Spleen (tissue), 11 donors: ENCODE measurements around the gene GLIPR1L1. TPM values are rescaled to one million over a fixed set of nuclear protein-coding genes. Genes with fewer than 3 reads are reported as not detected.

Experiments used
- DNase-seq: peaks from one replicate; pipeline ENCODE4 v3.0.0-alpha.2; 2020
- H3K27ac ChIP-seq, 8 donors: fragments of 200-600 bp; sonication (generic) in 7 of 8; 1 replicate in 4 of 8; 2 replicates in 4 of 8; pipeline versions ENCODE4 v1.5.0 to v1.8.0; 2016 to 2021; ENCODE audit warnings: inconsistent platforms in 4 of 8, mild to moderate bottlenecking in 4 of 8, moderate library complexity in 1 of 8
- H3K27me3 ChIP-seq, 7 donors: fragments of 200-600 bp; sonication (generic) in 6 of 7; replicated peaks in 1 of 7; 1 replicate in 4 of 7; 2 replicates in 3 of 7; pipeline versions ENCODE4 v1.5.0 to v1.8.0; 2016 to 2021; ENCODE audit warnings: inconsistent platforms in 3 of 7, mild to moderate bottlenecking in 1 of 7
- H3K36me3 ChIP-seq, 6 donors: fragments of 200-600 bp; sonication (generic) in 5 of 6; 1 replicate in 4 of 6; 2 replicates in 2 of 6; pipeline versions ENCODE4 v1.5.0 to v1.8.0; 2016 to 2021; ENCODE audit warnings: inconsistent platforms in 2 of 6
- H3K4me1 ChIP-seq, 6 donors: fragments of 200-600 bp; sonication (generic) in 5 of 6; 1 replicate in 3 of 6; 2 replicates in 3 of 6; pipeline versions ENCODE4 v1.5.0 to v1.8.0; 2016 to 2021; ENCODE audit warnings: inconsistent platforms in 3 of 6
- H3K4me3 ChIP-seq, 8 donors: fragments of 200-600 bp; sonication (generic) in 7 of 8; 1 replicate in 4 of 8; 2 replicates in 4 of 8; pipeline versions ENCODE4 v1.5.0 to v1.8.0; 2016 to 2021; ENCODE audit warnings: inconsistent platforms in 4 of 8, mild to moderate bottlenecking in 4 of 8, moderate library complexity in 2 of 8
- H3K9me3 ChIP-seq, 8 donors: fragments of 200-600 bp; sonication (generic) in 7 of 8; 1 replicate in 4 of 8; 2 replicates in 4 of 8; pipeline versions ENCODE4 v1.5.0 to v1.8.0; 2016 to 2021; ENCODE audit warnings: inconsistent platforms in 4 of 8
- POLR2A ChIP-seq, 3 donors: fragments of 450-650 bp; IDR thresholded peaks; one replicate each; pipeline ENCODE4 v1.5.1; 2017; ENCODE audit warnings: antibody characterized with exemption in 3 of 3, mild to moderate bottlenecking in 1 of 3
- POLR2AphosphoS5 ChIP-seq, 3 donors: sonication (generic); formaldehyde crosslinking; IDR thresholded peaks; one replicate each; pipeline ENCODE4 v1.5.1; 2017; ENCODE audit warnings: antibody characterized with exemption in 3 of 3
- WGBS, 5 donors: extraction: QIAGEN DNeasy Blood & Tissue Kit in 3 of 5; methylation state at CpG; one replicate each; pipeline versions ENCODE4 v1.1.5 to v1.1.7; 2013 to 2018; 5-methylcytosine and 5-hydroxymethylcytosine counted together
- intact Hi-C: fragments of 100-400 bp; cut with DNase I; formaldehyde crosslinking; loops from one replicate; pipeline ENCODE4 v1.15.0; 2023; ENCODE audit warnings: low total_unique reads
- polyA plus RNA-seq, 3 donors: library from polyadenylated mRNA; stranded (reverse); fragments of 200-250 nt; gene quantifications; one replicate each; pipeline ENCODE4 v1.2.1, GENCODE V29; 2013
- total RNA-seq, 7 donors: library from RNA; depleted of rRNA in 3 of 7; stranded (reverse); fragments of >200 nt in 3 of 7; fragmentation: NEBNext Ultra II Directional in 4 of 7; extraction: Animal tissue kit (Norgen Biotek cat#: 25700) in 4 of 7; gene quantifications; one replicate each; pipeline versions ENCODE4 v1.1.0 to v1.2.1, GENCODE V29; 2016 to 2021
- TF ChIP-seq, protein P1 (sequence below), 11 experiments: fragments of 200-600 bp in 7 of 11; fragments of 450-650 bp in 4 of 11; sonication (generic) in 4 of 11; IDR thresholded peaks in 8 of 11; conservative IDR thresholded peaks in 3 of 11; 1 replicate in 7 of 11; 2 replicates in 4 of 11; pipeline versions ENCODE4 v1.4.0 to v1.8.0; 2016 to 2021; ENCODE audit warnings: antibody characterized with exemption in 11 of 11, inconsistent platforms in 4 of 11, mild to moderate bottlenecking in 1 of 11
- donor health status: healthy with polysubstance abuse.
- donor health status: DM: no; HTN: no; CAD: no; lungs with moderate emphysema.
- donor health status: DM: no; HTN: no; CAD: no.
- donor health status: Bipolar disorder and iron deficiency.
- donor health status: healthy.
- donor health status: DM: no; HTN: no; CAD: no.
- donor health status: DM: yes; HTN: yes; CAD: no.

The GLIPR1L1 gene
- total and polyA plus RNA-seq, 10 donors, result not detected

DNA sequence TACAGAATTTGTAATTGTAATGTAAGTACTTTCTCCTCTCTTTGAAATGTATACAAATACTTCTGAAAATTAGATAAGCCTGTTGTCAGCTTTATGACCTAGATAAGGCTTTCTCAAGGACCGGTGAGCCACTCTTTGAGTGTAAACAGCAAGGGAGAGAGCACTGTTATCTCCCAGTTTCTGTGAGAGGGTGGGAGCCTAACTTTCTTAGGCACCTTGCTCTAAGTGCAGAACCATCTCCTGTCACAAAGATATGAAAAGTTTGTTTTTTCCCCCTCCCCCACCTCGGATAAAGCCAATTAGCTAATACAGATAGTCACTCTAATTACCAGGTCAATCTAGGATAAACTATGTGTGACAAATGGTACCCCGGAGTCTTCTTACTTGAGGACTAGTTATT is 40.1 kb upstream of the GLIPR1L1 start:
- Histone ChIP-seq H3K27me3 (no peaks in the 10 kb centered on the region), H3K36me3 (no peaks in the 10 kb centered on the region), H3K4me1 (no peaks in the 10 kb centered on the region), H3K4me3 (no peak overlapping the region), H3K9me3 (no peaks in the 10 kb centered on the region), H3K27ac (no peak overlapping the region)
- TF ChIP-seq, protein P1, sequence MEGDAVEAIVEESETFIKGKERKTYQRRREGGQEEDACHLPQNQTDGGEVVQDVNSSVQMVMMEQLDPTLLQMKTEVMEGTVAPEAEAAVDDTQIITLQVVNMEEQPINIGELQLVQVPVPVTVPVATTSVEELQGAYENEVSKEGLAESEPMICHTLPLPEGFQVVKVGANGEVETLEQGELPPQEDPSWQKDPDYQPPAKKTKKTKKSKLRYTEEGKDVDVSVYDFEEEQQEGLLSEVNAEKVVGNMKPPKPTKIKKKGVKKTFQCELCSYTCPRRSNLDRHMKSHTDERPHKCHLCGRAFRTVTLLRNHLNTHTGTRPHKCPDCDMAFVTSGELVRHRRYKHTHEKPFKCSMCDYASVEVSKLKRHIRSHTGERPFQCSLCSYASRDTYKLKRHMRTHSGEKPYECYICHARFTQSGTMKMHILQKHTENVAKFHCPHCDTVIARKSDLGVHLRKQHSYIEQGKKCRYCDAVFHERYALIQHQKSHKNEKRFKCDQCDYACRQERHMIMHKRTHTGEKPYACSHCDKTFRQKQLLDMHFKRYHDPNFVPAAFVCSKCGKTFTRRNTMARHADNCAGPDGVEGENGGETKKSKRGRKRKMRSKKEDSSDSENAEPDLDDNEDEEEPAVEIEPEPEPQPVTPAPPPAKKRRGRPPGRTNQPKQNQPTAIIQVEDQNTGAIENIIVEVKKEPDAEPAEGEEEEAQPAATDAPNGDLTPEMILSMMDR (IDR thresholded peaks at IDR 0.05 in 8 of 11, conservative IDR thresholded peaks at IDR 0.05 in 3 of 11), result no peak
- TF ChIP-seq POLR2A (IDR thresholded peaks at IDR 0.05), result no peak
- TF ChIP-seq POLR2AphosphoS5 (IDR thresholded peaks at IDR 0.05), result no peak
- intact Hi-C loops, result no loop called here
- WGBS, 5 donors, result 50 to 65% (median 53%) methylated on average over 3 of the region's 3 CpGs
- no peak for DNase-seq

DNA sequence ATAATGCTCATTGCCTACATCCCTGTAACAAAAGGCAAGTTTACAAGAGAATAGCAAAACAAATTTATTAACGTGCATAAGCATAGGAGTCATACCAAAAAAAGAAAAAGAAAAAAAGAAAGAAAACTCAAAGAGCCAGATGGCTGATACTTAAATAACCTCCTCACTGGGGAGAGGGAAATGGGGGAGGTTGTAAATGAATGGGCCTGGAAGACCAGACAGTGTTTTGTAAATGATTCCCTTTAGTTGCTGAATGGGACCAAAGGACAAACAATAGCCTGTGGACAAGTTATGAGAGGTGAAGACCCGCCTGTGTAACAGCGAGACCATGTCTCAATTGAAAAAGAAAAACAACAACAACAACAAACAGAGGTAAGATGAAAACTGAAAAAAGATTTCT is 39.7 kb upstream of the GLIPR1L1 start:
- 70 to 86% (median 81%) methylated on average over 3 of the region's 3 CpGs for WGBS, 5 donors
- Histone ChIP-seq H3K4me1 (no peaks in the 10 kb centered on the region), H3K4me3 (no peak overlapping the region), H3K36me3 (no peaks in the 10 kb centered on the region), H3K27ac (no peak overlapping the region), H3K9me3 (no peaks in the 10 kb centered on the region), H3K27me3 (no peaks in the 10 kb centered on the region)
- DNase-seq, result no peak
- intact Hi-C loops, result no loop called here
- TF ChIP-seq, protein P1 (IDR thresholded peaks at IDR 0.05 in 8 of 11, conservative IDR thresholded peaks at IDR 0.05 in 3 of 11), result no peak
- TF ChIP-seq POLR2A (IDR thresholded peaks at IDR 0.05) (no peak), POLR2AphosphoS5 (IDR thresholded peaks at IDR 0.05) (no peak)

DNA sequence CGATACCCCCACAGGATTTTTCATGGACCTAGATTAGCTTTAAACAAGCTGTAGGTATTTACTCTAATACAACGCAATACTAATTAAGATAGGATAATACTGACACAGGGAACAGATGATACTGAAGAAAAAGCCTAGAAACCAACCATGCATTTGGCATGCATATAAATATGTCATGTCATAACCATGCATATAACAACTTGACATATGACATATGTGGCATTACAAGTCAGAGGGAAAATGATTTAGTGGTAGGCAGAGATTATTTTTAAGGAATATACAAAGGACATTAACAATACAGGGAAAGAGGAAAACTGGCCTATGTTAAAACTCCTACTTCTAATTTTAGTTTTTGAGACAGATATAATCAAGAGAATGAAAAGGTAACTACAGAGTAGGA is 32.2 kb upstream of the GLIPR1L1 start:
- Histone ChIP-seq H3K9me3 (peaks cover 0 to 10% (median 0%) of the 10 kb centered on the region in 8 donors), H3K4me1 (no peaks in the 10 kb centered on the region), H3K27me3 (no peaks in the 10 kb centered on the region), H3K27ac (no peak overlapping the region), H3K4me3 (no peak overlapping the region), H3K36me3 (peaks cover 0 to 16% (median 4%) of the 10 kb centered on the region in 6 donors)
- intact Hi-C loops, result no loop called here
- TF ChIP-seq, protein P1 (IDR thresholded peaks at IDR 0.05 in 8 of 11, conservative IDR thresholded peaks at IDR 0.05 in 3 of 11), result no peak
- TF ChIP-seq POLR2A (IDR thresholded peaks at IDR 0.05) (no peak), POLR2AphosphoS5 (IDR thresholded peaks at IDR 0.05) (no peak)
- WGBS, 5 donors, result 87 to 96% (median 94%) methylated on average over 2 of the region's 2 CpGs
- DNase-seq, result no peak

DNA sequence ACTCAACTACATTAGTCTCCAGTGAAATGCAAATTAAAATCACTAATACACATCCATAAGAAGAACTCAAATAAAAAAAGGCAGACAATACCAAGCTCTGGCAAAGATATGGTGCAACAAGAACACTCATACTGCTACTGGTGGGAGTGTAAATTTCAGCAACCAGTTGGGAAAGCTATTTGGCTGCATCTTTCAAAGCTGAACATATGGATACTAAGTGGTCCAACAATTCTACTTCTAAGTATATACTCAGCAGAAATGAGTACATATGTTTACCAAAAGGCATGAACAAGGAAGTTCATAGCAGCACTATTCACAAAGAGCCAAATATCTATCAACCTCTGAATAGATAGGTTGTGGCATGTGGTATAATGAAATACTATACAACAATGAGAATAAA is 31.7 kb upstream of the GLIPR1L1 start:
- no peaks in the 10 kb centered on the region for H3K27me3 ChIP-seq
- DNase-seq, result no peak
- intact Hi-C loops, result no loop called here
- peaks cover 0 to 16% (median 4%) of the 10 kb centered on the region in 6 donors for H3K36me3 ChIP-seq
- H3K27ac ChIP-seq, result no peak overlapping the region
- TF ChIP-seq POLR2A (IDR thresholded peaks at IDR 0.05), result no peak
- TF ChIP-seq, protein P1 (IDR thresholded peaks at IDR 0.05 in 8 of 11, conservative IDR thresholded peaks at IDR 0.05 in 3 of 11), result no peak
- no peak for TF ChIP-seq POLR2AphosphoS5 (IDR thresholded peaks at IDR 0.05)
- peaks cover 0 to 10% (median 0%) of the 10 kb centered on the region in 8 donors for H3K9me3 ChIP-seq
- H3K4me1 ChIP-seq, result no peaks in the 10 kb centered on the region
- H3K4me3 ChIP-seq, result no peak overlapping the region
